Measurements from ENCODE around the gene RSAD1.
"Not testable (repeated sequence)": the region's sequence is repeated elsewhere in the genome, so short reads cannot be mapped to it uniquely, and the experiment has no call there.

Gene RSAD1

GRCh38 chr17:50473901-50474300 is 4.8 kb upstream of the RSAD1 start:
- DNase-seq, result no peak

GRCh38 chr17:50474523-50474922 is 4.1 kb upstream of the RSAD1 start:
- no peak for DNase-seq

GRCh38 chr17:50475362-50475761 is 3.3 kb upstream of the RSAD1 start:
- no peak for DNase-seq

- not testable (repeated sequence) for DNase-seq
Observed at GRCh38 chr17:50475775-50476544, 2.7 kb upstream of the RSAD1 start.

GRCh38 chr17:50476545-50477315 is 1.9 kb upstream of the RSAD1 start:
- DNase-seq, result no peak

- DNase-seq, result no peak
Observed at GRCh38 chr17:50477976-50478375, 684 bp upstream of the RSAD1 start.

GRCh38 chr17:50479522-50480141 is 972 bp downstream of the RSAD1 start:
- peak; percentile 95 for DNase-seq

- no peak for DNase-seq
Observed at GRCh38 chr17:50480142-50480764, 1.6 kb downstream of the RSAD1 start.

- peak; percentile 31 for DNase-seq
Observed at GRCh38 chr17:50480854-50481490, 2.3 kb downstream of the RSAD1 start.

- DNase-seq, result no peak
Observed at GRCh38 chr17:50481648-50482047, 3.0 kb downstream of the RSAD1 start.

- peak; percentile 48 for DNase-seq
Observed at GRCh38 chr17:50482110-50482509, 3.5 kb downstream of the RSAD1 start.

GRCh38 chr17:50482516-50482915 is 3.9 kb downstream of the RSAD1 start:
- DNase-seq, result peak; percentile 96

- DNase-seq, result no peak
Observed at GRCh38 chr17:50483266-50483665, 4.6 kb downstream of the RSAD1 start.

GRCh38 chr17:50484386-50485155 is 5.9 kb downstream of the RSAD1 start:
- DNase-seq, result no peak

GRCh38 chr17:50487213-50488096 is 8.8 kb downstream of the RSAD1 start:
- no peak for DNase-seq

GRCh38 chr17:50488880-50489279 is 10.2 kb downstream of the RSAD1 start:
- DNase-seq, result no peak

- no peak for DNase-seq
Observed at GRCh38 chr17:50491505-50491904, 12.8 kb downstream of the RSAD1 start.

GRCh38 chr17:50492214-50492613 is 13.6 kb downstream of the RSAD1 start:
- no peak for DNase-seq

GRCh38 chr17:50493744-50494143 is 15.1 kb downstream of the RSAD1 start:
- DNase-seq, result no peak

GRCh38 chr17:50495217-50495823 is 16.7 kb downstream of the RSAD1 start:
- no peak for DNase-seq

- no peak for DNase-seq
Observed at GRCh38 chr17:50495918-50496317, 17.3 kb downstream of the RSAD1 start.
